Stimulated activated CD4-positive, alpha-beta T cell treated with anti-CD3 and anti-CD28 coated beads, Interleukin-4, amount 100 ng/mL, for 1 hour (primary cell): Measurements from ENCODE around the gene ZFAND2B.
A peak's percentile ranks its signal among the peaks of the same experiment; 100 is the strongest.

Experiments
- DNase-seq: peaks from one replicate; pipeline ENCODE4 v3.0.0-alpha.2; 2020

ZFAND2B gene

GRCh38 chr2:219220652-219221402 is 14.2 kb downstream of the ZFAND2B start:
- no peak for DNase-seq

- DNase-seq = no peak
These were observed 15.5 kb downstream of the ZFAND2B start for GRCh38 chr2:219221957-219222518.

DNA sequence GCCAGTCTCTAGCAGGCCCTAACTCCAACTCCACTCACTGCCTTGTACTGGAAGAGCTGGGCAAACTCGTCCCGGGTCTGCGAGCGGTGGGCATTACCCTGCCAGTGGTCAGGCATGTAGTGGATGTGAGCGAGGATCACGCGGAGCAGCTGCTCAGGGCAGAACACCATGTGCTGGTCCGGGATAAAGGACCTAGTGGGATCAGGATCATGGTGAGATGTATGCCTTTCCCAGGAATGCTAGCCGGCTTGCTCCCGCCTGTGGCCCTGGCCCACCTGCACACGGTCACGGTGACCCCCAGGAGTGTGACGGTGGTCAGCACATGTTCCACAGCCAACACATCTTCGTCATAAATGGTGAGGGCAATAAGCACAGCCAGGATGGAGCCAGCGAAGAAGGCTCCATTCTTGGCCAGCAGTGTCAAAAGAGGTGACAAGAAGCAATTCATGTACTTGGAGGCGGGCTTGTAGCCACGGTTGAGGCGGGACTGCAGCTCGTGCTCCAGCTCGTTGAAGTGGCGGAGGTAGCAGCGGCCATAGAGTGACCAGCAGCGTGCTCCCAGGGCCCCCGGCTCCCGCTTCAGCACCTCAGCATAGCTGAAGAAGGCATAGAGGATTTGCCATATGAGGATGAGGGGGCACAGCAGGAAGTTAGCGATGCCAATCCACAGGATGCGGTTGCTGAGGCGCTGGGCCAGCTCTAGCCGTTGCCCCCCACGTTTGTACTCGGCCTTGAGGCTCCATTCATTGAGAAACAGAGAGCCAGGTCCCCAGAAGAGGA is 17.4 kb downstream of the ZFAND2B start:
- no peak for DNase-seq

GRCh38 chr2:219225350-219225749 is 18.8 kb downstream of the ZFAND2B start:
- DNase-seq = no peak

- DNase-seq = no peak
These were observed 21.7 kb downstream of the ZFAND2B start for GRCh38 chr2:219228041-219228910.

DNA sequence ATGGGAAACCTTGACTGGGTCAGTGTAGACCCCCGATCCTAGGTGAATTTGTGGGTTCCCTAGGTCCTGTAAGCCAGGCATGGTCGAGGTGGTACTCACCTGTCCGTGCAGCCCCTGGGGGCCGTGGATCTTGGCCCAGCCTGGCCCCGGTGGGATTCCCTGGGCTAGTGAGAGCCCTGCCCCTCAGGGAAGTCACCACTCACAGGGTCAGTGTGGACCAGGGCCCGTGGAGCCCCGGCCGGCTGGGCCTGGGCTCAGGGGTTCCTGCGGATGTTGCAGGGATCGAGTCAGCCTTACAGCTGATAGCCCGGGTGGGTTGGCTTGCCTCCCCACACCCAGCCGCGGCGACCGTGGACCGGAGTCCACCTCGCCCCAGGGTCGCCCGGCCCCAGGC is 22.3 kb downstream of the ZFAND2B start:
- no peak for DNase-seq

- peak; percentile 97 for DNase-seq
These were observed 22.9 kb downstream of the ZFAND2B start, which contains the start of the genes ANKZF1 and ATG9A for GRCh38 chr2:219229305-219230058. ANKZF1 (plus strand) TSS chr2:219229806; CDS start chr2:219230258, 452 bp downstream. ATG9A (minus strand) TSS chr2:219229636; CDS start chr2:219228024, 1,612 bp downstream.

- peak; percentile 49 for DNase-seq
These were observed 23.5 kb downstream of the ZFAND2B start for GRCh38 chr2:219230059-219230540.

GRCh38 chr2:219234331-219234730 is 27.7 kb downstream of the ZFAND2B start:
- no peak for DNase-seq

- no peak for DNase-seq
These were observed 36.7 kb downstream of the ZFAND2B start for GRCh38 chr2:219243291-219243761.

GRCh38 chr2:219244789-219245147 is 38.2 kb downstream of the ZFAND2B start:
- no peak for DNase-seq

DNA sequence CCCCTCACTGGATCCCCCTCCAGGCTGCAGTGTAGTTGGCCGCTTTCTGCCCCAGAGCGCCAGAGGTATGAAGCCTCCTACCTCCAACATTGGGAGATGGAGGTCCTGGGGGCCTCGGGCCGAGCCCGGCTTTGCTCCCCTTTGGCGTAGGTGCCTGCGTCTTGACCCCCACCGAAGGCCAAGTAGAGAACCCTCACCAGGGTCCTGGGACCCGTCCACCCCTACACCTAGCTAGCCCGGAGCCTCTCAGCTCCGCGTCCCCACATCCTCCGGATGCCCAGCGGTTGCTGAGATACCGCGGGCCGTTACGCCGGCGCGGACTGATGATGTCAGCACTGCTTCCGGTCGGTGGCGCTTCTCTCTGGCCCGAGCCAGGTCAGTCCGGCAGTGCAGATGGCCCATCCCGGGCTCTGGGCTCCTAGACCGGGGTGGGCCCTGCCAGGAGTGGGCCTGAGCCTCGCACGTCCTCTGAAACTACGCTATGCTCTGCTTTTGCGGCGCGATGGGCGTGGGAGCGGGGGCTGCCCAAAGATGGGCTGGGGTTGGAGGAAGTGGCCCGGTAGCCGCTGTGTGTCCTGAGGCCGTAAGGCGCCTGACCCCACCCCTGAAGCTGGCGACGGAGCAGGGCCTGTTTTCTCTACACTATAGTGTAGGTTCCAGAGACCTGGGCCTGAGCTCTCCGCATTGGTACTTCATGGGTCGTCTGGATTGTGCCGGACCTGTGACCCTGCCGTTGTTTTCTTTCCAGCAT is 38.7 kb downstream of the ZFAND2B start, which contains the start of the genes GLB1L and STK16:
Gene GLB1L (minus strand): TSS at position 297 of the 751 bp plus-strand sequence. CDS start 1,871 bp downstream, outside the sequence.
Gene STK16 (plus strand): TSS at position 332 of the 751 bp plus-strand sequence. CDS start 521 bp downstream, outside the sequence.
- DNase-seq = peak; percentile 89

- no peak for DNase-seq
These were observed 39.3 kb downstream of the ZFAND2B start for GRCh38 chr2:219245899-219246230.

DNA sequence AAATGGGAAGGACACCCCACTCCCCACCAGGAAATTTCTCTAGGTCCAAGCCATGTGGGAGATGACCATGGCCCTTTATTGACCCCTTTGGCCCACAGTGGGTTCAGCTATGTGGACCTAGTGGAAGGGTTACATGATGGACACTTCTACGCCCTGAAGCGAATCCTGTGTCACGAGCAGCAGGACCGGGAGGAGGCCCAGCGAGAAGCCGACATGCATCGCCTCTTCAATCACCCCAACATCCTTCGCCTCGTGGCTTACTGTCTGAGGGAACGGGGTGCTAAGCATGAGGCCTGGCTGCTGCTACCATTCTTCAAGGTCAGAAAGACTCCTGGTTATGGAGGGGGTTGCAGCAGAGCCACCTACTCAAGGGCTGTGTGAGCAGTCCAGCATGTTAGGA is 40.0 kb downstream of the ZFAND2B start:
- no peak for DNase-seq

GRCh38 chr2:219247678-219248642 is 41.4 kb downstream of the ZFAND2B start:
- peak; percentile 61 for DNase-seq

DNA sequence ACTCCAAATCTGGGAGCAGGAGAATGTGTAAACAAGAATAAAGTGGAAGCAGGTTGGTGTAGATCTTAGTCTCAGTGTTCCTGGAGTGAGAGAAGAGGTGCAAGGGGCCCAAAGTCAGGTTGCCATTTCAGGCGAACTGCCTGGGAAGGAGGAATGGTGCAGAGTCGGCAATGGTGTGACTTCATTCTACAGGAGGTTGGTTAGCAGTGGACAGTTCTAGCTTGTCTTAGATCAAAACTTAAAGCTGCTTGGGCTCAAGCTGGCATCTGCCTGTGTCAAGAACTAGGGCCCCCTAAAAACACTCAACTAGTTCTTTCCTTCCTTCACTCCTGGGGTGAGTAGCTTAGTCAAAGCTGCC is 42.2 kb downstream of the ZFAND2B start:
- no peak for DNase-seq

DNA sequence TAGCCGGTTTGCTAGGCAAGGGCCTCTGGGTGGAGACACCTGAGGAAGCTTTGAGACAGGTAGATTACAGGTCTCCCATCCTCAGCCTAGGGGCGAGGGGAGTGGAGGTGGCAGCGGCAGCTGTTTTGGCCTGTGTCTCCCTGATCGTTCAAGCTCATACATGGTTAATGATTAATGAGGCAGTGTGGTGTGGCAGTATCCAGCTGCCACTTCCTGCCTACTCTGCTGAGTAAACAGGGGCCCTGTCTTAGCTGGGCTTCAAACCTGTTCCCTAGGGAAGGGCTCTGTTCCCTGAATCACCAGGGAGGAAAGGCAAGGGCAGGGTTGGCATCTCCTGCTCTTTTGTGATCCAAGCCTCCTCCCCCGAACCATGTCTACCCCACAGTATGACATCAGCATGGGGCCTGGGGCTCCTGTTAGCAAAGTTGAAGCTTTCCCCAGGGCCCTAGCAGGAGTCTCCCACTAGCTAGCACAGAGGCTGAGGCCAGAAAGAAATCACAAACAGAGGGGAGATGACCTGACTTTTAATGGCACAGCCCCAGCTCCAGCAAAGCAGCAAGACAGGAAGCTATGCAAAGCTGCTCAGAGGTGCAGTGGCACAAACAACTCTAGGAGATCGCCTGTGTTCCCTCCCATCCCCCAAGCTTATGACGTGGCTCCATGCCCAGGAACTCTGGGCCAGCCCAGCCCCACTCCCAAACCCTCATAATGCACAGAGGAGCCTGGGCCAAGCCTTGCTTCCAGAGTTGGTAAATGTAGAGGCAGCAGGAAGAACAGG is 42.8 kb downstream of the ZFAND2B start:
- no peak for DNase-seq

DNA sequence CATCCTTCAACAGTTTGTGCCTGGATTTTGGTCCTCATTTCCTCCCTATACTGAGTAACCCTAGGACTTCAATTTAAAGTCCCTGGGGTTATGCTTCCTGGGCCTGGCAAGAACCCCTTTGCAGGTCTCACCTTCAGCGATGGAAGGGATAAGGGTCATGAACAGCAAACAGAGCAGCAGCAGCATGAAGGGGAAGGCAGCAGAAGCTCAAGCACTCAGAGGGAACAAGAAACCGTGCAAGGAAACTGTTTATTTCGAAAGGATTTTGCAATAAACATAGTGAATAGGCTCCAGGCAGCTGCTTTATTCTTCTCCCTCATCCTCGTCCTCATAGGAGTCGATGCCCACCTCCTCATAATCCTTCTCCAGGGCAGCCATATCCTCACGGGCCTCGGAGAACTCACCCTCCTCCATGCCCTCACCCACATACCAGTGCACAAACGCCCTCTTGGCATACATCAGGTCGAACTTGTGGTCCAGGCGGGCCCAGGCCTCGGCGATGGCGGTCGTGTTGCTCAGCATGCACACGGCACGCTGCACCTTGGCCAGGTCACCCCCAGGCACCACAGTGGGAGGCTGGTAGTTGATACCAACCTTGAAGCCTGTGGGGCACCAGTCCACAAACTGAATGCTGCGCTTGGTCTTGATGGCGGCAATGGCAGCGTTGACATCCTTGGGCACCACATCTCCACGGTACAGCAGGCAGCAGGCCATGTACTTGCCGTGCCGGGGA is 43.6 kb downstream of the ZFAND2B start:
- no peak for DNase-seq
